HepG2 (cell line): ENCODE results near the gene ARHGEF26. TPM values are rescaled to one million over a fixed set of nuclear protein-coding genes. Genes with fewer than 3 reads are reported as not detected.

ENCODE experiments used
- ATAC-seq: fragments of 200-7000 bp; cut with Tn5 transposase; 3 replicates; pipeline ENCODE4 v1.9.1; 2020; ENCODE audit warnings: mild to moderate bottlenecking, moderate library complexity
- BruUV-seq: library from RNA; stranded (reverse); fragments of 400-500 nt; replicated peaks from 2 replicates; lab custom pipeline; 2021; lab: Mats Ljungman, UMichigan
- CTCF ChIA-PET: fragments of 300-600 bp; formaldehyde crosslinking; extraction: SDS; loops from one replicate; lab custom pipeline; 2021; ENCODE audit warnings: low total read pairs, inconsistent platforms, low intra/inter-chr PET ratio; lab: Yijun Ruan, JAX
- POLR2A ChIA-PET: fragments of 350-600 bp; sonication (Branson Sonifier 250); formaldehyde crosslinking; loops from one replicate; lab custom pipeline; 2020; ENCODE audit warnings: antibody characterized with exemption, inconsistent platforms; lab: Yijun Ruan, JAX
- DNase-seq: peaks from one replicate; pipeline ENCODE4 v3.0.0-alpha.2; 2015; ENCODE audit warnings: low spot score
- FAIRE-seq: peaks from 3 replicates; lab custom pipeline; 2011; peaks lifted over from hg19 to GRCh38; lab: Jason Lieb, UNC
- H2AFZ ChIP-seq: one replicate; pipeline ENCODE4 v1.6.1; 2011; ENCODE audit warnings: low read length, inconsistent platforms
- H3K27ac ChIP-seq: fragments of 300-600 bp; 3 replicates; pipeline ENCODE4 v1.8.0; 2011; ENCODE audit warnings: mixed run types, mild to moderate bottlenecking, mixed read lengths, low read length, inconsistent platforms; ENCODE audit not compliant: insufficient read depth; ENCODE audit errors: extremely low read length
- H3K27me3 ChIP-seq, 2 experiments: fragments of 200-600 bp in 1 of 2; 2 replicates in 1 of 2; 3 replicates in 1 of 2; pipeline versions ENCODE4 v1.6.0 to v1.8.0; 2011; ENCODE audit warnings: low read length in 2 of 2, mild to moderate bottlenecking in 2 of 2, moderate library complexity in 2 of 2, inconsistent platforms in 1 of 2; ENCODE audit not compliant: insufficient read depth in 2 of 2, control insufficient read depth in 1 of 2
- H3K36me3 ChIP-seq, 2 experiments: fragments of 200-600 bp in 1 of 2; replicated peaks in 1 of 2; 2 replicates in 1 of 2; 3 replicates in 1 of 2; pipeline versions ENCODE4 v1.5.1 to v1.8.0; 2011; ENCODE audit warnings: low read length in 2 of 2, inconsistent platforms in 1 of 2; ENCODE audit not compliant: insufficient read depth in 2 of 2, control insufficient read depth in 1 of 2
- H3K4me1 ChIP-seq: 2 replicates; pipeline ENCODE4 v1.5.1; 2012; ENCODE audit warnings: low read length, inconsistent platforms; ENCODE audit not compliant: insufficient read depth
- H3K4me2 ChIP-seq: 2 replicates; pipeline ENCODE4 v1.6.0; 2011; ENCODE audit warnings: low read depth, low read length, inconsistent platforms
- H3K4me3 ChIP-seq, 3 experiments: fragments of 200-600 bp in 1 of 3; sonication (generic), shearing (Covaris generic) in 1 of 3; replicated peaks in 1 of 3; 2 replicates each; pipeline ENCODE4 v1.5.1; 2011 to 2016; ENCODE audit warnings: low read length in 3 of 3, inconsistent platforms in 2 of 3, low read depth in 2 of 3, mild to moderate bottlenecking in 2 of 3, control low read depth in 1 of 3, mixed read lengths in 1 of 3; ENCODE audit not compliant: insufficient read depth in 1 of 3
- H3K79me2 ChIP-seq: one replicate; pipeline ENCODE4 v1.6.1; 2011; ENCODE audit warnings: low read length, inconsistent platforms; ENCODE audit not compliant: insufficient read depth
- H3K9ac ChIP-seq: 2 replicates; pipeline ENCODE4 v1.6.0; 2011; ENCODE audit warnings: mild to moderate bottlenecking, low read depth, low read length, inconsistent platforms; ENCODE audit not compliant: insufficient read depth
- H3K9me3 ChIP-seq: 2 replicates; pipeline ENCODE4 v1.5.1; 2012; ENCODE audit warnings: mild to moderate bottlenecking, low read length
- H4K20me1 ChIP-seq: 2 replicates; pipeline ENCODE4 v1.6.0; 2011; ENCODE audit warnings: inconsistent platforms, mild to moderate bottlenecking, low read length, moderate library complexity; ENCODE audit not compliant: insufficient read depth
- CCAR2 ChIP-seq: fragments of 200-400 bp; formaldehyde crosslinking; optimal IDR thresholded peaks from 2 replicates; pipeline ENCODE3; 2018; ENCODE audit warnings: low read depth, mild to moderate bottlenecking, low read length, moderate library complexity
- FOXP1 ChIP-seq, 2 experiments: fragments of 450-650 bp in 1 of 2; IDR thresholded peaks; 2 replicates each; pipeline ENCODE4 v1.6.1; 2017 to 2018; ENCODE audit warnings: antibody characterized with exemption in 1 of 2
- GZF1 ChIP-seq: sonication (generic); formaldehyde crosslinking; IDR thresholded peaks from 2 replicates; pipeline ENCODE4 v1.5.1; 2020; ENCODE audit warnings: mild to moderate bottlenecking, missing genetic modification reagents
- MLLT10 ChIP-seq: sonication (generic); formaldehyde crosslinking; IDR thresholded peaks from 2 replicates; pipeline ENCODE4 v1.4.0; 2020; ENCODE audit warnings: missing genetic modification reagents
- MTA3 ChIP-seq: sonication (generic); formaldehyde crosslinking; IDR thresholded peaks from 2 replicates; pipeline ENCODE4 v1.4.0; 2020; ENCODE audit warnings: missing genetic modification reagents
- NR3C1 ChIP-seq: sonication (generic); formaldehyde crosslinking; IDR thresholded peaks from 2 replicates; pipeline ENCODE4 v1.4.0; 2020; ENCODE audit warnings: missing genetic modification reagents
- PITX1 ChIP-seq: sonication (generic); formaldehyde crosslinking; IDR thresholded peaks from 2 replicates; pipeline ENCODE4 v1.5.1; 2020; ENCODE audit warnings: mild to moderate bottlenecking, missing genetic modification reagents
- TBP ChIP-seq: sonication (generic); formaldehyde crosslinking; IDR thresholded peaks from 2 replicates; pipeline ENCODE4 v1.5.0; 2020; ENCODE audit warnings: missing genetic modification reagents
- TBX2 ChIP-seq: sonication (generic); formaldehyde crosslinking; IDR thresholded peaks from 2 replicates; pipeline ENCODE4 v1.5.0; 2020; ENCODE audit warnings: missing genetic modification reagents, mild to moderate bottlenecking, borderline replicate concordance
- THYN1 ChIP-seq: sonication (generic); formaldehyde crosslinking; IDR thresholded peaks from 2 replicates; pipeline ENCODE4 v1.8.1; 2023; ENCODE audit warnings: low read depth, mild to moderate bottlenecking, moderate library complexity, missing genetic modification reagents, borderline replicate concordance
- ZFP36L1 ChIP-seq: sonication (generic); formaldehyde crosslinking; IDR thresholded peaks from 2 replicates; pipeline ENCODE4 v1.8.0; 2022; ENCODE audit warnings: mild to moderate bottlenecking, missing genetic modification reagents, moderate library complexity
- ZNF253 ChIP-seq: sonication (generic); formaldehyde crosslinking; IDR thresholded peaks from 2 replicates; pipeline ENCODE4 v1.8.0; 2022; ENCODE audit warnings: mild to moderate bottlenecking, missing genetic modification reagents, borderline replicate concordance
- ZNF292 ChIP-seq: sonication (generic); formaldehyde crosslinking; IDR thresholded peaks from 2 replicates; pipeline ENCODE4 v1.8.1; 2022; ENCODE audit warnings: mild to moderate bottlenecking, low read depth, missing genetic modification reagents, borderline replicate concordance
- ZNF460 ChIP-seq: sonication (generic); formaldehyde crosslinking; IDR thresholded peaks from 2 replicates; pipeline ENCODE4 v1.5.1; 2020; ENCODE audit warnings: missing genetic modification reagents, mild to moderate bottlenecking, borderline replicate concordance
- ZNF569 ChIP-seq: sonication (generic); formaldehyde crosslinking; IDR thresholded peaks from 2 replicates; pipeline ENCODE4 v1.5.0; 2020; ENCODE audit warnings: mild to moderate bottlenecking, missing genetic modification reagents, moderate library complexity, borderline replicate concordance
- ZNF607 ChIP-seq: sonication (generic); formaldehyde crosslinking; IDR thresholded peaks from 2 replicates; pipeline ENCODE4 v1.5.1; 2020; ENCODE audit warnings: missing genetic modification reagents, mild to moderate bottlenecking, borderline replicate concordance
- ZNF619 ChIP-seq: sonication (generic); formaldehyde crosslinking; IDR thresholded peaks from 2 replicates; pipeline ENCODE4 v1.4.0; 2020; ENCODE audit warnings: mild to moderate bottlenecking, missing genetic modification reagents
- ZNF746 ChIP-seq: sonication (generic); formaldehyde crosslinking; IDR thresholded peaks from 2 replicates; pipeline ENCODE4 v1.8.0; 2022; ENCODE audit warnings: mild to moderate bottlenecking, missing genetic modification reagents
- in situ Hi-C: cut with HindIII; loops from 2 replicates; pipeline ENCODE4 v1.10.0; 2017; ENCODE audit warnings: low pct_unique_long_range_greater_than_20kb; ENCODE audit not compliant: extremely low pct_ligation_motif_present
- intact Hi-C: fragments of 100-400 bp; cut with micrococcal nuclease; formaldehyde crosslinking; loops from one replicate; pipeline ENCODE4 v1.10.0; 2022; ENCODE audit not compliant: unreplicated experiment
- polyA plus RNA-seq, 8 experiments: library from polyadenylated mRNA; depleted of rRNA in 3 of 8; stranded (reverse) in 7 of 8; unstranded in 1 of 8; fragments of >200 nt; fragmentation: Illumina TruSeq in 4 of 8; extraction: Trizol in 4 of 8; gene quantifications; 2 replicates each; pipeline versions ENCODE4 v1.2.1 to v1.2.3, GENCODE V29; 2011 to 2016; ENCODE audit warnings: low read depth in 4 of 8, missing spikeins in 1 of 8, mixed read lengths in 1 of 8; ENCODE audit not compliant: insufficient read depth in 1 of 8
- total RNA-seq, 5 experiments: library from RNA; depleted of rRNA; stranded (reverse); fragments of >200 nt; fragmentation: Illumina TruSeq; extraction: Trizol; gene quantifications; 2 replicates each; pipeline ENCODE4 v1.2.3, GENCODE V29; 2016; ENCODE audit warnings: low read depth in 1 of 5
- TF ChIP-seq, protein P1 (sequence below): IDR thresholded peaks from 2 replicates; pipeline ENCODE4 v1.6.1; 2012; ENCODE audit warnings: inconsistent platforms
- TF ChIP-seq, protein P2 (sequence below): sonication (generic); formaldehyde crosslinking; IDR thresholded peaks from 2 replicates; pipeline ENCODE4 v1.4.0; 2020; ENCODE audit warnings: missing genetic modification reagents
- TF ChIP-seq, protein P3 (sequence below): sonication (generic); formaldehyde crosslinking; conservative IDR thresholded peaks from 2 replicates; pipeline ENCODE4 v1.5.0; 2020; ENCODE audit warnings: missing genetic modification reagents
- TF ChIP-seq, protein P4 (sequence below): sonication (generic); formaldehyde crosslinking; IDR thresholded peaks from 2 replicates; pipeline ENCODE4 v1.5.0; 2020; ENCODE audit warnings: mild to moderate bottlenecking, missing genetic modification reagents

The ARHGEF26 gene
- total and polyA plus RNA-seq, 2 of the 13 experiments (the other 11 are each of a cell fraction or from before 2014, with no cell fraction given), result 0.74 to 6.1 TPM

DNA sequence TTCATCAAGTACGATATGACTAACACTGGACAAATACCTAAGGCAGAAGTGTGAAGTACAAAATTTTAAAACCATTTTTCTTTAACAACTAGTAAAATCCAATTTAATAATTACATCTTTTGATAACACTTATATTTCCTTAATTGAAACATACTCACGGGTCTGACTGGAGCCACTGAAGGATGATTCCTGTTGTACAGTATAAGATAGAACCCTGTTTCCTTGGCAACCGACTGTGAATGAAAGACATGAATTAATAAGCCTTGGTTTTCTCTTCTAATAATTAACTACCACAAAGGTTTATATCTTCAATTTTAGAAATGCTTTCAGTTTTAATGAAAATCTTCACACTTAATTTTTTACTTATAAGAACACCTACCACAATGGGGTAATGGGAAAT lies 183.7 kb downstream of the ARHGEF26 start (continued):
- TF ChIP-seq TBX2 (CRISPR knock-in tag) (no peak), THYN1 (CRISPR knock-in tag) (no peak), MTA3 (no peak), ZNF746 (no peak), MLLT10 (CRISPR knock-in tag) (no peak), ZNF607 (no peak), CCAR2 (no peak)

DNA sequence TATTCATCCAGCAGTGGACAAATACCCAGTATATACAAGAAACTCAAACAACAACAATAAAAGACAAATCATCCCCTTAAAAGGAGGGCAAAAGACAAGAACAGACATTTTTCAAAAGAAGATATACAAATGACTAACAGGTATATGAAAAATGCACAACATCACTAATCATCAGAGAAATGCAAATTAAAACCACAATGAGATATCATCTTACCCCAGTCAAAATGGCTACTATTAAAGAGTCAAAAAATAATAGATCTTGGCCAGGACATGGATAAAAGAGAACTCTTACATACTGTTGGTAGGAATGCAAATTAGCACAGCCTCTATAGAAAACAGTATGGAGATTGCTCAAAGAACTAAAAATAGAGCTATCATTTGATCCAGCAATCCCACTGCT lies 186.2 kb downstream of the ARHGEF26 start:
- Histone ChIP-seq H2AFZ (no peak overlapping the region), H3K4me1 (no peaks in the 10 kb centered on the region), H3K79me2 (no peaks in the 10 kb centered on the region), H3K27me3 (no peaks in the 10 kb centered on the region), H4K20me1 (no peaks in the 10 kb centered on the region), H3K4me3 (no peak overlapping the region), H3K27ac (no peak overlapping the region), H3K4me2 (no peak overlapping the region), H3K36me3 (peaks cover 7 to 53% of the 10 kb centered on the region in 2 experiments), H3K9me3 (no peaks in the 10 kb centered on the region), H3K9ac (no peak overlapping the region)
- POLR2A ChIA-PET, result no interaction called here
- ATAC-seq (no peak), DNase-seq (no peak), FAIRE-seq (no peak)
- intact Hi-C loops, result no loop called here
- in situ Hi-C loops, result no loop called here
- CTCF ChIA-PET, result no interaction called here
- BruUV-seq, result no TSS peak
- TF ChIP-seq GZF1 (CRISPR knock-in tag) (no peak), ZNF619 (CRISPR knock-in tag) (no peak), ZFP36L1 (CRISPR knock-in tag) (no peak), ZNF253 (CRISPR knock-in tag) (no peak), ZNF460 (CRISPR knock-in tag) (no peak), ZNF569 (CRISPR knock-in tag) (no peak), PITX1 (no peak), FOXP1 (IDR thresholded peaks at IDR 0.05) (no peak), FOXP1 (CRISPR knock-in tag; IDR thresholded peaks at IDR 0.05) (no peak), TBP (CRISPR knock-in tag) (no peak), ZNF292 (CRISPR knock-in tag) (no peak), NR3C1 (CRISPR knock-in tag) (no peak)
- TF ChIP-seq, protein P1, sequence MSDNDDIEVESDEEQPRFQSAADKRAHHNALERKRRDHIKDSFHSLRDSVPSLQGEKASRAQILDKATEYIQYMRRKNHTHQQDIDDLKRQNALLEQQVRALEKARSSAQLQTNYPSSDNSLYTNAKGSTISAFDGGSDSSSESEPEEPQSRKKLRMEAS, result no peak
- TF ChIP-seq, protein P2, sequence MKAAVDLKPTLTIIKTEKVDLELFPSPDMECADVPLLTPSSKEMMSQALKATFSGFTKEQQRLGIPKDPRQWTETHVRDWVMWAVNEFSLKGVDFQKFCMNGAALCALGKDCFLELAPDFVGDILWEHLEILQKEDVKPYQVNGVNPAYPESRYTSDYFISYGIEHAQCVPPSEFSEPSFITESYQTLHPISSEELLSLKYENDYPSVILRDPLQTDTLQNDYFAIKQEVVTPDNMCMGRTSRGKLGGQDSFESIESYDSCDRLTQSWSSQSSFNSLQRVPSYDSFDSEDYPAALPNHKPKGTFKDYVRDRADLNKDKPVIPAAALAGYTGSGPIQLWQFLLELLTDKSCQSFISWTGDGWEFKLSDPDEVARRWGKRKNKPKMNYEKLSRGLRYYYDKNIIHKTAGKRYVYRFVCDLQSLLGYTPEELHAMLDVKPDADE (CRISPR knock-in tag), result no peak
- TF ChIP-seq, protein P3, sequence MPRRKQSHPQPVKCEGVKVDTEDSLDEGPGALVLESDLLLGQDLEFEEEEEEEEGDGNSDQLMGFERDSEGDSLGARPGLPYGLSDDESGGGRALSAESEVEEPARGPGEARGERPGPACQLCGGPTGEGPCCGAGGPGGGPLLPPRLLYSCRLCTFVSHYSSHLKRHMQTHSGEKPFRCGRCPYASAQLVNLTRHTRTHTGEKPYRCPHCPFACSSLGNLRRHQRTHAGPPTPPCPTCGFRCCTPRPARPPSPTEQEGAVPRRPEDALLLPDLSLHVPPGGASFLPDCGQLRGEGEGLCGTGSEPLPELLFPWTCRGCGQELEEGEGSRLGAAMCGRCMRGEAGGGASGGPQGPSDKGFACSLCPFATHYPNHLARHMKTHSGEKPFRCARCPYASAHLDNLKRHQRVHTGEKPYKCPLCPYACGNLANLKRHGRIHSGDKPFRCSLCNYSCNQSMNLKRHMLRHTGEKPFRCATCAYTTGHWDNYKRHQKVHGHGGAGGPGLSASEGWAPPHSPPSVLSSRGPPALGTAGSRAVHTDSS (CRISPR knock-in tag), result no peak
- TF ChIP-seq, protein P4, sequence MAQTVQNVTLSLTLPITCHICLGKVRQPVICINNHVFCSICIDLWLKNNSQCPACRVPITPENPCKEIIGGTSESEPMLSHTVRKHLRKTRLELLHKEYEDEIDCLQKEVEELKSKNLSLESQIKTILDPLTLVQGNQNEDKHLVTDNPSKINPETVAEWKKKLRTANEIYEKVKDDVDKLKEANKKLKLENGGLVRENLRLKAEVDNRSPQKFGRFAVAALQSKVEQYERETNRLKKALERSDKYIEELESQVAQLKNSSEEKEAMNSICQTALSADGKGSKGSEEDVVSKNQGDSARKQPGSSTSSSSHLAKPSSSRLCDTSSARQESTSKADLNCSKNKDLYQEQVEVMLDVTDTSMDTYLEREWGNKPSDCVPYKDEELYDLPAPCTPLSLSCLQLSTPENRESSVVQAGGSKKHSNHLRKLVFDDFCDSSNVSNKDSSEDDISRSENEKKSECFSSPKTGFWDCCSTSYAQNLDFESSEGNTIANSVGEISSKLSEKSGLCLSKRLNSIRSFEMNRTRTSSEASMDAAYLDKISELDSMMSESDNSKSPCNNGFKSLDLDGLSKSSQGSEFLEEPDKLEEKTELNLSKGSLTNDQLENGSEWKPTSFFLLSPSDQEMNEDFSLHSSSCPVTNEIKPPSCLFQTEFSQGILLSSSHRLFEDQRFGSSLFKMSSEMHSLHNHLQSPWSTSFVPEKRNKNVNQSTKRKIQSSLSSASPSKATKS (CRISPR knock-in tag), result no peak
